ENCODE data around the gene RBBP7. TPM values are rescaled to one million over a fixed set of nuclear protein-coding genes. Genes with fewer than 3 reads are reported as not detected.

RBBP7 gene
- total and polyA plus RNA-seq, 2 of the 8 experiments (the other 6 are each of a cell fraction or from before 2014, with no cell fraction given), result 107 to 138 TPM

GRCh38 chrX:16807976-16808542 lies 62.1 kb downstream of the RBBP7 start:
- no peak overlapping the region for H3K4me3 ChIP-seq (ENCODE audit: extremely low read depth in 1 of 4, insufficient read depth in 2 of 4, low read depth in 3 of 4, low read length in 4 of 4)
- H2BK120ac ChIP-seq (replicated peaks; ENCODE audit: low read depth, low read length), result no peak overlapping the region
- no peaks in the 10 kb centered on the region; a peak in 2 of 7 replicates for H3K4me1 ChIP-seq (replicated peaks in 1 of 4; ENCODE audit: control insufficient read depth in 3 of 4, insufficient read depth in 4 of 4, low read length in 3 of 4)
- DNase-seq (ENCODE audit: low read depth in 1 of 2, low spot score in 2 of 2) (no peak), FAIRE-seq (no peak)
- ChIA-PET POLR2A (ENCODE audit: partially characterized antibody) (interaction anchor here (0.7 to 2.1 kb wide), 5 partner anchors 12 to 51 kb away, joined by 3 to 6 read pairs (median 6); no protein-coding TSS in a partner anchor), CTCF (ENCODE audit: partially characterized antibody) (interaction anchor here (0.6 to 1.9 kb wide), 15 partner anchors 9 to 88 kb away, joined by 3 to 8 read pairs (median 4); partner anchors contain the start of gene SYAP1)
- no peak overlapping the region for H3K18ac ChIP-seq (ENCODE audit: extremely low read depth, low read length)
- H3K27me3 ChIP-seq (replicated peaks in 1 of 4; ENCODE audit: control insufficient read depth in 3 of 4, extremely low read depth in 1 of 4, insufficient read depth in 3 of 4, low read length in 3 of 4), result no peaks in the 10 kb centered on the region
- no peak overlapping the region for H4K91ac ChIP-seq (replicated peaks; ENCODE audit: insufficient read length, low read length)
- H2BK12ac ChIP-seq (ENCODE audit: low read depth, low read length), result no peak overlapping the region
- no peak overlapping the region for H3K27ac ChIP-seq (ENCODE audit: low read depth, low read length)
- peaks cover 0 to 73% of the 10 kb centered on the region in 2 experiments; a peak in 2 of 4 replicates for H3K79me2 ChIP-seq (ENCODE audit: control insufficient read depth in 1 of 2, insufficient read depth in 2 of 2, low read length in 2 of 2)
- H3K4me2 ChIP-seq (ENCODE audit: insufficient read depth in 1 of 2, low read depth in 2 of 2, low read length in 2 of 2), result no peak overlapping the region
- H4K5ac ChIP-seq (ENCODE audit: insufficient read length, low read depth, low read length), result no peak overlapping the region
- H2AK5ac ChIP-seq (ENCODE audit: low read depth, low read length), result no peak overlapping the region
- no peaks in the 10 kb centered on the region for H3K9me3 ChIP-seq (ENCODE audit: insufficient read depth in 2 of 2, low read depth in 1 of 2, low read length in 1 of 2)
- H3K23ac ChIP-seq (ENCODE audit: insufficient read length), result no peak overlapping the region
- H3K23me2 ChIP-seq (ENCODE audit: low read depth, low read length), result no peaks in the 10 kb centered on the region
- peaks cover 0 to 12% (median under 1%) of the 10 kb centered on the region in 4 experiments; a peak in 2 of 8 replicates for H3K36me3 ChIP-seq (ENCODE audit: control insufficient read depth in 2 of 4, insufficient read depth in 4 of 4, low read length in 3 of 4)
- no peak overlapping the region for H3K4ac ChIP-seq (replicated peaks; ENCODE audit: insufficient read length, low read depth, low read length)
- H2BK15ac ChIP-seq (ENCODE audit: low read length), result no peak overlapping the region
- no peak overlapping the region for H2AFZ ChIP-seq (ENCODE audit: low read length)
- no peak overlapping the region for H4K8ac ChIP-seq (ENCODE audit: extremely low read depth, insufficient read depth, low read length)
- WGBS, 2 experiments (ENCODE audit: extremely low coverage in 1 of 2, insufficient coverage in 1 of 2, insufficient read length in 1 of 2, insufficient replicate concordance in 2 of 2, low coverage in 1 of 2, low lambda C conversion rate in 2 of 2, missing lambda C conversion rate in 1 of 2), result 76% methylated on average over 4 of the region's 4 CpGs; no CpG with 5 or more reads in 1 of the 2 experiments
- no peak overlapping the region for H3K14ac ChIP-seq (ENCODE audit: insufficient read length)
- peaks cover 0 to 2% of the 10 kb centered on the region in 2 experiments for H4K20me1 ChIP-seq (replicated peaks in 1 of 2; ENCODE audit: control insufficient read depth in 1 of 2, insufficient read depth in 2 of 2, low read length in 2 of 2)
- H2BK5ac ChIP-seq (ENCODE audit: low read depth, low read length), result no peak overlapping the region
- no peak overlapping the region for H3K9ac ChIP-seq (replicated peaks in 1 of 4; ENCODE audit: extremely low read depth in 1 of 4, low read depth in 3 of 4, low read length in 3 of 4)
- no peaks in the 10 kb centered on the region for H3K79me1 ChIP-seq (ENCODE audit: low read depth, low read length)
- no peak overlapping the region for H2BK20ac ChIP-seq (ENCODE audit: low read length)
- TF ChIP-seq CREB1 (IDR thresholded peaks at IDR 0.05), result no peak
- TF ChIP-seq CEBPB (IDR thresholded peaks at IDR 0.05; ENCODE audit: low read depth, low read length), result peak; percentile 94
- H3K56ac ChIP-seq (replicated peaks; ENCODE audit: insufficient read length, low read depth, low read length), result no peak overlapping the region

Measured in H1 (cell line).